ENCODE measurements around the gene BTBD1. TPM values are rescaled to one million over a fixed set of nuclear protein-coding genes. Genes with fewer than 3 reads are reported as not detected.

BTBD1 gene
- total RNA-seq, result 10 to 100 TPM; 67.4 to 70.9 TPM

DNA sequence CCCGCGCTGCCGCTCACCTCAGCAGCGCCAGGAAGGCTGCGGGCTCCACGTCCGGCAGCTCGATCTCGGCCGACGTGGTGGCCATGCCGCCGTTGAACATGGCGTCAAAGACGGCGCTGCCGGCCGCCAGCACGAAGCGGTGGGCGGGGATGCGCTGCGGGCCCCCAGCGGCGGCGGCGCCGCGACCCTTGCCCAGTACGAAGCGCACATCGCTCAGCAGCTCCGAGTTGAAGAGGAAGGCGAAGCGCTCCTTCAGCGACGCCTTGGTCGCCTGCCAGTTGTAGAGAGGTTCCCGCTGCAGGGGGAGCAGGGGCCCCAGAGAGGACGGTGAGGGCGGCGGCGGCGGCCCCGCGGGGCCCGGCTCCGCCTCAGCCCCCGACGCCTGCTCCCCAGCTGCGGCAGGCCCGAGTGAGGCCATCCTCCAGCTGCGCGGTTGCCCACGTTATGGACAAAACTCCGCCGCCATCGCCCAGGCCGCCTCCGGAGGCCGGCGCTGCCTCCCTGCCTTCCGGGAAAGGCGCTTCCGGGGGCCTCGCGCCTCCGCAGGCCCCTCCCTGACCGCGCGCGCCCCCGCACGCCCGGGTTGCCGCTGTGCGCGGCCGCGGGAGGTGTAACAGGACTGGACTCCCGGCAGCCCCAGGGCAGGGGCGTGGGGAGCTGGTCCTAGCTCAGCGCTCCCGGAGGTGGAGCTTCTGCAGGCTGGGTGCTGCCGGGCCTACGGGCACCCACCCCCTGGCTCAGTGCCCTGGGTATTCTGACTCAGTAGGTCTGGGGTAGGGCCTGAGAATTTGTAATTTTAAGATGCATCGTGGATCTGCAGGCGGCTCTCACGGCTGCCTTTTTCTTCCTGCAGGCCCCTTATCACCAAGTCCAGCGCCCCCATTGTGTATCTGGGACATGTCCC lies at the start of gene BTBD1:
Gene BTBD1, minus strand, starts transcription at position 519 of the 904 bp plus-strand sequence. Its CDS starts 101 bp downstream, at position 418.
- CTCF ChIA-PET, result interaction anchor here (0.7 to 4.5 kb wide), 4 partner anchors 10 to 99 kb away, joined by 3 to 22 read pairs (median 5); partner anchors contain the start of gene C15orf40
- Mint-ChIP-seq H3K27me3 (ENCODE audit: low read depth) (no peaks in the 10 kb centered on the region), H3K9me3 (ENCODE audit: insufficient read depth) (peaks cover 5% of the 10 kb centered on the region), H3K4me1 (ENCODE audit: low read depth) (peaks cover 27% of the 10 kb centered on the region), H3K36me3 (ENCODE audit: low read depth) (peaks cover 14% of the 10 kb centered on the region), H3K27ac (peak within 1 kb of the TSS; percentile 84), H3K4me3 (no peak within 1 kb of the TSS)
- ATAC-seq (peak; percentile 87), DNase-seq (peak; percentile 87)
- POLR2A ChIA-PET, result interaction anchor here (0.6 to 2.1 kb wide), 21 partner anchors 10 to 527 kb away, joined by 3 to 17 read pairs (median 4); partner anchors contain the start of genes C15orf40, RPS17 and TM6SF1

DNA sequence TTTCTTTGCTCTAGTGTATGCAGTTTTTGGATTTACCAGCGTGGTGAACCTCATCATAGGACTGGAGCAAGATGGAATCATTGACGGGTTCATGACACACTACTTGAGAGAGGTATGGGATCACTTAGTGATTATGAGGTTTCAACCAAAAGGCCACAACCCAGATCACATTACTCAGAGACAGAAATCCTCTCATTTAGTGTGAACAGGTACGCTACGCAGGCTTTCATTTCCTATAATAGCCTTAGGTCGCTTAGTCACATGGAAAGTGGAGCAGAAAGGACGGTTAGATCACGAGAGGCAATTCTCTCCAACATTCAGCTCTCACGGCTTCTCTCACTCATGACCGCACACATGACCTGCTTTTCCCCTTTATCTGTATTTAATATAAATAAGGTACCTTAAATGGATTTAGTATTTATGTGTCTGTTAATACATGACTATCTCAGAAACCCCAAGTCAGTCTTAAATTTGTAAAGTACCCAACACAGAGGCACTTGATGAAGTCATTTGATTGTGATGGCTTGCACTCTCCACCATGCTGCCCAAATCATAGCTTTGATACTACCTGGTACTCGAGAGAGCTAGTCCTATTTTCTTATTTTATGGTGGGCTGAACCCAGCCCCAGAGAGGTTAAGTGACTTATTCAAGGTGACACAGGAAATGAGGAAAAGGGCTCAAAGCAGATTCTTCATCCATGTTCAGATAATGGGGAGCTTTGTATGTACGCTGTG lies 48.9 kb upstream of the BTBD1 start:
- H3K9me3 Mint-ChIP-seq (ENCODE audit: insufficient read depth), result no peaks in the 10 kb centered on the region
- H3K27ac Mint-ChIP-seq, result no peak overlapping the region
- no peaks in the 10 kb centered on the region for H3K27me3 Mint-ChIP-seq (ENCODE audit: low read depth)
- POLR2A ChIA-PET, result no interaction called here
- H3K36me3 Mint-ChIP-seq (ENCODE audit: low read depth), result peaks cover 45% of the 10 kb centered on the region
- CTCF ChIA-PET, result interaction anchor here (1.2 kb wide), 1 partner anchor 8 kb away, joined by 3 read pairs; the partner anchor contains the start of gene TM6SF1
- ATAC-seq (no peak), DNase-seq (peak; percentile 11)
- H3K4me3 Mint-ChIP-seq, result no peak overlapping the region
- peaks cover 8% of the 10 kb centered on the region for H3K4me1 Mint-ChIP-seq (ENCODE audit: low read depth)

DNA sequence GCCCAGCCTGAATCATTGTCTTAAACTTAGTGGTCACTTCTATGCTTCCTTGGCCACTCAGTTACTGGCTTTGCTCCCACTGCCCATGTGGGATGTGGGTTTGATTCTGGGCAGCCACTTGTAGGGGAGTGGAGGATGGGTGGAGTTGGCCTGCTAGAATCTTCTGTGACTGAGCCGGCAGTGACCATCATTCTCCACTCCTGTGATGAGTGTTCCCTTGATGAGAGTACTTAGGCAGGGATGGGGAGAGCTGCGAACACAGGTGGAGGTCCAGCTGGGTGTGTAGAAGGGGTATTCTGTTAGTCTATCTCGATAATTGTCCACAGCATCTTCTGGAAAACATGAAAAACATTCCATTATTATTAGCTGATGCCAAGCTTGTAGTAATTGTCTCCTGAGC lies 48.4 kb upstream of the BTBD1 start:
- DNase-seq (no peak), ATAC-seq (no peak)
- POLR2A ChIA-PET, result no interaction called here
- H3K4me1 Mint-ChIP-seq (ENCODE audit: low read depth), result peaks cover 10% of the 10 kb centered on the region
- no peak overlapping the region for H3K27ac Mint-ChIP-seq
- H3K27me3 Mint-ChIP-seq (ENCODE audit: low read depth), result no peaks in the 10 kb centered on the region
- CTCF ChIA-PET, result no interaction called here
- no peaks in the 10 kb centered on the region for H3K9me3 Mint-ChIP-seq (ENCODE audit: insufficient read depth)
- H3K4me3 Mint-ChIP-seq, result no peak overlapping the region
- peaks cover 47% of the 10 kb centered on the region for H3K36me3 Mint-ChIP-seq (ENCODE audit: low read depth)

DNA sequence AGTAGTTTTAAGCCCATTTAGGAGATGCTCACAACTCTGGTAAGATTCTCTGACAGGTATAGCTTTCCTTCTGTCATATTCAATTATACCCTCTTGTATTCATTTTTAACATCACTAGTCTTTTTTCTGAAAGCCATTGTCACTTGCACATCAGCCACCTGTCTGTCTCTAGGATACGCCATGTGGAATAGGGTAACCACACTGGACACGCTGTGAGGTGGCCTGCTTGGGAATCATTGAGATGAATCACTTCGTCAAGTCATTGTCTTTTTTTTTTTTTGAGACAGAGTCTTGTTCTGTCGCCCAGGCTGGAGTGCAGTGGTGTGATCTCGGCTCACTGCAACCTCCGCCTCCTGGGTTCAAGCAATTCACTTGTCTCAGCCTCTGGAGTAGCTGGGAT lies 47.8 kb upstream of the BTBD1 start:
- peaks cover 49% of the 10 kb centered on the region for H3K36me3 Mint-ChIP-seq (ENCODE audit: low read depth)
- no peak for ATAC-seq
- peaks cover 15% of the 10 kb centered on the region for H3K4me1 Mint-ChIP-seq (ENCODE audit: low read depth)
- H3K27me3 Mint-ChIP-seq (ENCODE audit: low read depth), result no peaks in the 10 kb centered on the region
- H3K4me3 Mint-ChIP-seq, result no peak overlapping the region
- ChIA-PET CTCF (no interaction called here), POLR2A (no interaction called here)
- no peaks in the 10 kb centered on the region for H3K9me3 Mint-ChIP-seq (ENCODE audit: insufficient read depth)
- no peak for DNase-seq
- no peak overlapping the region for H3K27ac Mint-ChIP-seq

DNA sequence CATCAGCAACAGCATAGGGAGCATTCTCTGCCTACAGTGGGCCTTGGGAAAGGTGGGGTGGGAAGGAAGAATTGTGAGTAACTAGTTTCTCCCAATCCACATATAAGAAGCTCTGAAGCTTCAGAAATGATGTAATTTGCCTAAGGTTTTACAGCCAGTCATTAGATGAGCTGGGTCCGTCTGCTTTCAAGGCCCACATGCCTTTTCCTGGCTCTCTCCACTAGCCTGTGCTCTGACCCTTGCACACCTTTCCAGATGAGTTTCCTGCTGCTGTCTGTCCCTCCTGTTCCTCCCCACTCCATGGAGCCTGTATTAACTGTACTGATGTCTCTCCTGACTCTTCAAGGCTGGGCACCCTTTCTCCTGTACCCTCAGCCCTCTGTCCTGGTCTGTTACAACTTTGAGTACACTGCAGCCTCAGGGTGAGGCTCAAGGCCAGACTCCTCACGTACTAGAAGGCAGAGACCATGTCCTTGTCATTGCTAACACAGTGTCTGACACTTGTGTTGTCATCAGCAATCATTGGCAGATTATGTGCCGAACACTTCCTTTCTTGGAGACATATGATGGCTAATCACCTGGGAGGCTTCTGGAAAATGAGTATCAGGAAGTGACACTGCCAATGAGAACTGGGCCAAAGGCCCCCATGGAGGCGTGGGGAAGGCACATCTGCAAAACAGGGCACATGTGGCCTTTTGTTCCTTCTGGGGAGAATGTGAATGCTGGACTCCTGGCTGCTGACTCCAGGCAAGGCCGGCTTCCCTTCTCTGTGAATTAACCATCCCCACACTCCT lies 47.0 kb upstream of the BTBD1 start:
- Mint-ChIP-seq H3K36me3 (ENCODE audit: low read depth) (peaks cover 47% of the 10 kb centered on the region), H3K27me3 (ENCODE audit: low read depth) (no peaks in the 10 kb centered on the region), H3K27ac (no peak overlapping the region), H3K4me3 (no peak overlapping the region), H3K9me3 (ENCODE audit: insufficient read depth) (no peaks in the 10 kb centered on the region), H3K4me1 (ENCODE audit: low read depth) (peaks cover 23% of the 10 kb centered on the region)
- DNase-seq, result no peak
- no peak for ATAC-seq
- ChIA-PET POLR2A (no interaction called here), CTCF (no interaction called here)

DNA sequence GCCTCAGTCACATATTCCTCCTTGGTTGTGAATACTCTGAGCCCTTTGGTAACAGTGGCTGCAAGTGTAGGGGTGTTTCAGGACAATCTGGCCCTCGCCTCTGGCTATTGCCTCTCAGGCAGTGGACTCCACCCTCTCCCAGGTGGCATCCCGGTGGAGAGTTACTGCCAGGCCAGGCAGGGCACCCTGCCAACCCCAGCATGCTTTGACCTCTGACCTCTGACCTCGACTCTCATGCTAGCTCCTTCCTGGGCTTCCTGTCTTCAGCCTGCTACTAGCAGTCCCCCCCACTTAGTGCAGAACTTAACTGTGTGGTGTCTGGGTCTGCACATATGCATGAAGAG lies 45.9 kb upstream of the BTBD1 start:
- no peaks in the 10 kb centered on the region for H3K27me3 Mint-ChIP-seq (ENCODE audit: low read depth)
- H3K27ac Mint-ChIP-seq, result peak overlapping the region; percentile 29
- ATAC-seq (no peak), DNase-seq (no peak)
- POLR2A ChIA-PET, result interaction anchor here (0.8 kb wide), 1 partner anchor 17 kb away, joined by 3 read pairs; no protein-coding TSS in a partner anchor
- H3K4me3 Mint-ChIP-seq, result no peak overlapping the region
- CTCF ChIA-PET, result interaction anchor here (1.1 kb wide), 1 partner anchor 102 kb away, joined by 3 read pairs; no protein-coding TSS in a partner anchor
- no peaks in the 10 kb centered on the region for H3K9me3 Mint-ChIP-seq (ENCODE audit: insufficient read depth)
- peaks cover 34% of the 10 kb centered on the region for H3K4me1 Mint-ChIP-seq (ENCODE audit: low read depth)
- H3K36me3 Mint-ChIP-seq (ENCODE audit: low read depth), result peaks cover 54% of the 10 kb centered on the region

DNA sequence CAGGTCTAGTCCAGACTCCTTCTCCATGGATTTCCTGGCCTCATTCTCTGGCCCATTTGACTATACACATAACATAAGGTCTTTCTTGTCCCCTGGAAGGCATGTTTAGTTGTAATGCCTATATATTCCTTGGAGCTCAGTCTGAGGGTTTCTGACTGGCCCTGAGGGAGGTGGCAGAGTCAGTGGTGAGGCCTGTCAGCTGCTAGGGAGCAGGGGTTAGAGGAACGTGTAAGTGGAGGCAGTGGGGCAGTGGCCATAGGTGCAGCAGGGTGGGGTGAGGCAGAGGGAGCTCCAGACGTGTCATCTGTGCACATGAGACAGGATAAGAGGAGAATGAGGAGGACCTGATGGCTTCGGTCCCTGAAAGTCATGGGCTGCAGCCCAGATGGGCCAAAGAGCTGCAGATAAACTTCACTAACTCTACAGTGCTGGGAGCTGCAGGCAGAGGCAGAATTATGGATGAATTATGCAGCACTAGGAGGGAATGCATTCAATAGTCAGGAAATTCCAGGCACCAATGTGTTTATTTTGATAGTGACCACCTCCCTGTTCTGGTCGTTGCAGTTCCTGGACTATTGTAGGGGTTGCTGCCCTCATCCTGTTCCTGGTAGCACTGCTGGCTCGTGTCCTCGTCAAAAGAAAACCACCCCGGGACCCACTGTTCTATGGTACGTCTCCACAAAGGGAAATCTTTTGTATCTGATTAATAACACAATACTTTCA lies 45.3 kb upstream of the BTBD1 start:
- POLR2A ChIA-PET, result interaction anchor here (0.8 kb wide), 1 partner anchor 18 kb away, joined by 3 read pairs; no protein-coding TSS in a partner anchor
- DNase-seq (no peak), ATAC-seq (no peak)
- Mint-ChIP-seq H3K36me3 (ENCODE audit: low read depth) (peaks cover 54% of the 10 kb centered on the region), H3K4me3 (no peak overlapping the region), H3K9me3 (ENCODE audit: insufficient read depth) (no peaks in the 10 kb centered on the region), H3K27ac (peak overlapping the region; percentile 44), H3K4me1 (ENCODE audit: low read depth) (peaks cover 34% of the 10 kb centered on the region), H3K27me3 (ENCODE audit: low read depth) (no peaks in the 10 kb centered on the region)
- CTCF ChIA-PET, result interaction anchor here (1.1 kb wide), 1 partner anchor 102 kb away, joined by 3 read pairs; no protein-coding TSS in a partner anchor

DNA sequence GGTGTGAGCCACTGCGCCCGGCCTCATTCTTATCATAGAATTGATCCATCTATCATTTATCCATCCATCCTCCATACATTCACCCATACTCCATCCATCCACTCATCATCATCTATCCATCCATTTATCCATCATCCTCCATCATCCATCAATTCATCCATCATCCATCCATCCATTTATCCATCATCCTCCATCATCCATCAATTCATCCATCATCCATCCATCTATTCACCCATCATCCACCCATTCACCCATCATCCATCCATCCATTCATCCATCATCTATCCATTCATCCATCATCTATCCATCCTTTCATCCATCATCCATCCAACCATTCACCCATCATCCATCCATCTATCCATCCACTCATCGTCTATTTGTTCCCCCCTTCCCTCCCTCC lies 44.1 kb upstream of the BTBD1 start:
- H3K27me3 Mint-ChIP-seq (ENCODE audit: low read depth), result peaks cover 3% of the 10 kb centered on the region
- ATAC-seq (no peak), DNase-seq (no peak)
- H3K4me1 Mint-ChIP-seq (ENCODE audit: low read depth), result peaks cover 38% of the 10 kb centered on the region
- no peak overlapping the region for H3K27ac Mint-ChIP-seq
- H3K9me3 Mint-ChIP-seq (ENCODE audit: insufficient read depth), result no peaks in the 10 kb centered on the region
- CTCF ChIA-PET, result no interaction called here
- H3K4me3 Mint-ChIP-seq, result no peak overlapping the region
- POLR2A ChIA-PET, result no interaction called here
- H3K36me3 Mint-ChIP-seq (ENCODE audit: low read depth), result peaks cover 54% of the 10 kb centered on the region

DNA sequence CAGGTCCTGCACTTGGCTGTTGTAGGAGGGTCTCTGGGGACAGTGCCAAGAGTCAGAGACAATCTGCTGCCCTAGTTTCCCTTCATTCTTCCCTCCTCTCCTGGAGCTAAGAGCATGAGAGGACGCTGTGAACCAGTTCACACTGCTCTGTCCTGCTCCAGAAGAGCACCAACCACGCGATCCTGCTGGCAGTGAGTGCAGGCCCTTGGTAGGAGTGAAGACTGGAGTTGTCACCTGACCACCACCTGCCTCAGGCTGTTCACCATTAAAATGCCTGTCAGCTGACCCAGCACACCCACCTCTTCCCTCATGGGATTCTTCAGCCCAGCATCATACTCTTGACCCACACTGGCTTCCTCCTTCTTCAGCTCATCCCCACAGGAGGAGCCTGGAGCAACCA lies 43.3 kb upstream of the BTBD1 start:
- H3K36me3 Mint-ChIP-seq (ENCODE audit: low read depth), result peaks cover 49% of the 10 kb centered on the region
- ChIA-PET CTCF (no interaction called here), POLR2A (no interaction called here)
- H3K4me1 Mint-ChIP-seq (ENCODE audit: low read depth), result peaks cover 38% of the 10 kb centered on the region
- H3K27ac Mint-ChIP-seq, result peak overlapping the region; percentile 33
- H3K4me3 Mint-ChIP-seq, result no peak overlapping the region
- no peak for DNase-seq
- no peaks in the 10 kb centered on the region for H3K9me3 Mint-ChIP-seq (ENCODE audit: insufficient read depth)
- peaks cover 6% of the 10 kb centered on the region for H3K27me3 Mint-ChIP-seq (ENCODE audit: low read depth)
- no peak for ATAC-seq

DNA sequence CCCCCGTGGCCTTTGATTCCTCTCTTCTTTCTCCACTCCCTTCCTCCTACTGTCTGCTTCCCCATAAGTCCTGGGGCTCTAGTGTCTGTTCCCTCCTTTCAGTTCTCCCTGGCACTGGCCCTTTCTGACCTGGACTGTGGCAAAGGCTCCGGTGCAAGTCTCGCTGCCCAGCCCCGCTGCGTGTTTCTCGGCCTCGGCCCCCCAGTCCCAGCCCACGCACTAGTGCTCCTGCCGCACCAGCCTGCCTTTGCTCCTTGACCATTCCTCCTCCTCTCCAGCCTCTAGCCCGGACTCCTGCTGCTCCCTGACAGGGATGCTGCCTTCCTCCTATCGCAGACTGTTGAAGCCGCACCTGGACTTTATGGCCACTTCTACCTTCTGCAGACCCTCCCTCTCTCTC lies 42.5 kb upstream of the BTBD1 start:
- ATAC-seq, result no peak
- Mint-ChIP-seq H3K36me3 (ENCODE audit: low read depth) (peaks cover 44% of the 10 kb centered on the region), H3K9me3 (ENCODE audit: insufficient read depth) (no peaks in the 10 kb centered on the region), H3K4me1 (ENCODE audit: low read depth) (peaks cover 38% of the 10 kb centered on the region), H3K27ac (peak overlapping the region; percentile 94), H3K27me3 (ENCODE audit: low read depth) (peaks cover 6% of the 10 kb centered on the region), H3K4me3 (peak overlapping the region; percentile 96)
- CTCF ChIA-PET, result interaction anchor here (1.1 to 1.5 kb wide), 2 partner anchors 32 to 39 kb away, joined by 3 to 4 read pairs; no protein-coding TSS in a partner anchor
- POLR2A ChIA-PET, result interaction anchor here (1.3 kb wide), 1 partner anchor 99 kb away, joined by 4 read pairs; the partner anchor contains the start of gene HDGFL3
- DNase-seq, result no peak
